Thyroid gland (tissue), 4 donors: ENCODE data around the gene SLC25A45.

Source experiments
- POLR2A ChIP-seq, 2 donors: fragments of 450-650 bp; IDR thresholded peaks; one replicate each; pipeline ENCODE4 v1.6.1; 2017; ENCODE audit warnings: antibody characterized with exemption in 2 of 2, mild to moderate bottlenecking in 2 of 2, moderate library complexity in 1 of 2
- TF ChIP-seq, protein P1 (sequence below), 6 experiments: fragments of 200-600 bp in 3 of 6; fragments of 450-650 bp in 3 of 6; sonication (generic) in 3 of 6; IDR thresholded peaks; one replicate each; pipeline ENCODE4 v1.5.1; 2016 to 2019; ENCODE audit warnings: antibody characterized with exemption in 6 of 6, mild to moderate bottlenecking in 2 of 6, inconsistent platforms in 1 of 6, moderate library complexity in 1 of 6

- TF ChIP-seq, protein P1, sequence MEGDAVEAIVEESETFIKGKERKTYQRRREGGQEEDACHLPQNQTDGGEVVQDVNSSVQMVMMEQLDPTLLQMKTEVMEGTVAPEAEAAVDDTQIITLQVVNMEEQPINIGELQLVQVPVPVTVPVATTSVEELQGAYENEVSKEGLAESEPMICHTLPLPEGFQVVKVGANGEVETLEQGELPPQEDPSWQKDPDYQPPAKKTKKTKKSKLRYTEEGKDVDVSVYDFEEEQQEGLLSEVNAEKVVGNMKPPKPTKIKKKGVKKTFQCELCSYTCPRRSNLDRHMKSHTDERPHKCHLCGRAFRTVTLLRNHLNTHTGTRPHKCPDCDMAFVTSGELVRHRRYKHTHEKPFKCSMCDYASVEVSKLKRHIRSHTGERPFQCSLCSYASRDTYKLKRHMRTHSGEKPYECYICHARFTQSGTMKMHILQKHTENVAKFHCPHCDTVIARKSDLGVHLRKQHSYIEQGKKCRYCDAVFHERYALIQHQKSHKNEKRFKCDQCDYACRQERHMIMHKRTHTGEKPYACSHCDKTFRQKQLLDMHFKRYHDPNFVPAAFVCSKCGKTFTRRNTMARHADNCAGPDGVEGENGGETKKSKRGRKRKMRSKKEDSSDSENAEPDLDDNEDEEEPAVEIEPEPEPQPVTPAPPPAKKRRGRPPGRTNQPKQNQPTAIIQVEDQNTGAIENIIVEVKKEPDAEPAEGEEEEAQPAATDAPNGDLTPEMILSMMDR (IDR thresholded peaks at IDR 0.05) = no peak
- TF ChIP-seq POLR2A (IDR thresholded peaks at IDR 0.05) = no peak
Measured at GRCh38 chr11:65381716-65382032, 772 bp downstream of the SLC25A45 start.
